ENCODE results near the gene ASPSCR1.

The ASPSCR1 gene

DNA sequence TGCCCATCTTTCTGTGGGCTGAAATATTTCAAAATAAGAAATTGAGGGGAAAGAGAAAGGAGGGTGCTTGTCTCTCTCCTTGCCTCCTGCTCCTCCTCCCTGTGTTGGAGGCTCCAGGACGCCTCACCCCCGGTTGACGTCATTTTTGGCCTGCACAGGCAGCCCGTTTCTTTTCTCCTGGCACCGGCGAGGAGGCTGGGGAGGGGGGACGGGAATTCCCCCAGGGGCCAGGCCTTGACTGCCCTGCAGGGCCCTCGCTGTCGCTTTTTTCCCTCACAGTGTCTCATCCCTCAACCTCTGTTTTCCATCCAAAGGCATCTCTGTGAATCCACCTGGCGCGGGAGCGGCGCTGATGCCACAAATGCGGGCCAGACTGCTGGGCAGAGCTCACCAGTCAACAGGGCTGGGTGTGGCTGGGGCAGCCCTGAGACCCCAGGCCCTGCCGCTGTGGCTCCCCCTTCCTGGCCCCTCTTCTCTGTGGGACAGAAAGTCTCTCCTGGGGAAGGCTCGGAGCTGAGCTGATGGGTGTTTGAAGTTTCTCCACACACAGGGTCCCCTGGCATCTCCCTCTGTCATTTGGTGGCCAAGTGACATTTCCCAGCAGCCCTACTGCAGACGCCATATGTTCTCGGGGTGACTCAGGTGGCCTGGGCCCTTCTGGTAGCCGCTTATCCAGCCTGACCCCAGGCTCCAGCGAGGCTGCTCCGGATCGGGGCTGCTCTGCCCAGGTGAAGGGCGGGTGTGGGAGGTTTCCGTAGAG lies 29.2 kb downstream of the ASPSCR1 start:
- no peak overlapping the region for H3K4me3 ChIP-seq
- H3K27ac ChIP-seq: peak overlapping the region in 1 of 2 donors; percentile 31
- TF ChIP-seq, protein P1, sequence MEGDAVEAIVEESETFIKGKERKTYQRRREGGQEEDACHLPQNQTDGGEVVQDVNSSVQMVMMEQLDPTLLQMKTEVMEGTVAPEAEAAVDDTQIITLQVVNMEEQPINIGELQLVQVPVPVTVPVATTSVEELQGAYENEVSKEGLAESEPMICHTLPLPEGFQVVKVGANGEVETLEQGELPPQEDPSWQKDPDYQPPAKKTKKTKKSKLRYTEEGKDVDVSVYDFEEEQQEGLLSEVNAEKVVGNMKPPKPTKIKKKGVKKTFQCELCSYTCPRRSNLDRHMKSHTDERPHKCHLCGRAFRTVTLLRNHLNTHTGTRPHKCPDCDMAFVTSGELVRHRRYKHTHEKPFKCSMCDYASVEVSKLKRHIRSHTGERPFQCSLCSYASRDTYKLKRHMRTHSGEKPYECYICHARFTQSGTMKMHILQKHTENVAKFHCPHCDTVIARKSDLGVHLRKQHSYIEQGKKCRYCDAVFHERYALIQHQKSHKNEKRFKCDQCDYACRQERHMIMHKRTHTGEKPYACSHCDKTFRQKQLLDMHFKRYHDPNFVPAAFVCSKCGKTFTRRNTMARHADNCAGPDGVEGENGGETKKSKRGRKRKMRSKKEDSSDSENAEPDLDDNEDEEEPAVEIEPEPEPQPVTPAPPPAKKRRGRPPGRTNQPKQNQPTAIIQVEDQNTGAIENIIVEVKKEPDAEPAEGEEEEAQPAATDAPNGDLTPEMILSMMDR (IDR thresholded peaks at IDR 0.05): no peak
- DNase-seq (ENCODE audit: low spot score): no peak

DNA sequence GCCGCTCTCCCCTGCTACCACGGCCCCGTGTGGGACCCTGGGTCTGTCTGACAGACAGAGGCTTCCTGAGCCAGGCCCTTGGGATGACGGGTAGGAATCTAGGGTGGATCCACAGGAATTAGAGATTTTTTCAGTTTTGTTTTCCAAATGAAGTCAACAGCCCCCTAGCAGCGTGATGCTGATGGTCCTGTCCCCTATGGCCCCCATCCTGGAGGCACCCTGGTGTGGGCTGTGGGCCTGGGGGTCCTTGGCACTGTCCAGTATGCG lies 29.7 kb downstream of the ASPSCR1 start:
- no peak overlapping the region for H3K4me3 ChIP-seq
- no peak overlapping the region for H3K27ac ChIP-seq
- TF ChIP-seq, protein P1 (IDR thresholded peaks at IDR 0.05): no peak
- no peak for DNase-seq (ENCODE audit: low spot score)

DNA sequence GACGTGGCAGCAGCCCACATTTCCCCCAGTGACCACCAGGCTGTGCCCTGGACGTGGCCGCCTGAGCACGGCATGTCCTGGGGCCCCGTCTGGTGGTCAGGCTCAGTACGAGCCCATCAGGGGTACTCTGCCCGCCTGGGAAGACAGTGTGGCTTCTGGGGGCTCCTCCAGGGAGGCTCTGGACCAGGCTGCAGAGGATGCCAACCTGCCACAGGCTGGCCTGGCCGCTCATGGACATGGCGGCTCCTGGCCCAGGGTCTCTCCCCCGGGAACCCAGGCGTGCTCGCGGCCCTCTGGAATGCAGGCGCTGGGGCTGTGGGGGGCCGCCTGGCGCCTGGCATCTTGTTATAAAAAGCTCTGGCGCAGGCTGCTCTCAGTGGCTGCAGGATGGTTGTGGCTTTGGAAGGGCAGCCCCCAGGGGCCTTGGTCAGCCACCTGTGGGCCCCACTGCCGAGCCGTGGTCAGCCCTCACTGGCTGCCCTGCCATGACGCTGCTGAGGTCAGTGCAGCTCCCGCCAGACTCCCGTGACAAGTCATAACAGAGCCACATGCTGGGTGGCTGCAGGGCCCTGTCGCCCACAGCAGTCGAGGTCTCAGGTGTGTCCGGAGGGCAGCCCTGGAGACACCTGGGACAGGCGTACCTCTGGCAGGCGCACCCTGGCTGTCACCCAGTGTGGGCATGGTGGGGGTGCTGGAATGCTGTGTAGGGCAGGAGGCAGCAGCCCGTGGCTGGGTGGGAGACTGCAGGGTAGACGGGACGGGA lies 30.2 kb downstream of the ASPSCR1 start:
- DNase-seq (ENCODE audit: low spot score): no peak
- no peak overlapping the region for H3K4me3 ChIP-seq
- peak overlapping the region in 1 of 2 donors; percentile 25 for H3K27ac ChIP-seq
- TF ChIP-seq, protein P1 (IDR thresholded peaks at IDR 0.05): no peak

DNA sequence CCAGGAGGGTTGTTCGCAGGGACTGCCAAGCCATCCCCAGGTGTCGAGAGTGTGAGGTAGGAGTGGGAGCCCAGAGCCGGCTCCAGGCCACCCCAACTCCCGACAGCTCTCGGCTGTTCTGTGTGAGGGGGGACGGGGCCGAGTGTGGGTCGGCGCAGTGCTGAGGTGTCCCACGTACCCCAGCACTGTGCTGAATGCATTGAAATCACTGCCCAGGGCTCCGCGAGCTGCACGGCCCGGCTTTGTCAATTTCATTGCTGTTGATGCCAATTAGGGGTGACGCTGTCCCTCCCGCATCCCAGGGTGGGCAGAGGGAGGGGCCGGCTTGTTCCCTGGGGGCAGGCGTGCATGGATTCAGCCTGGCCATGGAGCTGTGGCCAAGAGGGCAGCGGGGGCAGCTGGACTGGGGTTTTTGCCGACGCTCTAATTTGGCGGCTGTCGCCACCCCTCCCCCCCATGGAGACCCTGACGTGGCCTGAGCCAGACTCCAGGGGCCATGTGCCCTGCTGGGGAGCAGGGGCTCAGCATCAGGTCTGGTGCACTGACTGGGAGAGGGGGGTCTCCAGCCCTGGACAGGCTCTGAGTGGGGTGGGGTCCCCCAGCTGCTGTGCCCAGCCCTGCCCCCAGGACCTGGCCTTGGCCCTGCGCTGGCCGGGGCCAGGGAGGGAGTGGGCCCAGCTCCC lies 31.0 kb downstream of the ASPSCR1 start:
- TF ChIP-seq, protein P1 (IDR thresholded peaks at IDR 0.05): no peak

DNA sequence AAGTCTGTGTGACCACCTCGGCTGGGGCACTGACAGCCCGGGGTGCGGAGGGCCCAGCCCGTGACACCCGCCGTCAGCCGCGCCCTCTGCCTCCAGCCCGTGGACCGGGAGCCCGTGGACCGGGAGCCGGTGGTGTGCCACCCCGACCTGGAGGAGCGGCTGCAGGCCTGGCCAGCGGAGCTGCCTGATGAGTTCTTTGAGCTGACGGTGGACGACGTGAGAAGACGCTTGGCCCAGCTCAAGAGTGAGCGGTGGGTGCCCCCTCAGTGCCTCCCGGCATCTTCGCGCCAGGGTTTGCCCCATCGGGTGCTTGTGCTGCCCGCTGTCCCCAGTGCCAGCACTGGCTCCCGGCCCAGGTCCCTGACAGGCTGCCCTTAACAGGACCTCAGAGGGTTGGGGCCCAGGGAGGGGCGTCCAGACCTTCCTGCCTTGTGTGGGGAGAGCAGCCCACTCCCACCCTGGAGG lies 31.5 kb downstream of the ASPSCR1 start:
- no peak for DNase-seq (ENCODE audit: low spot score)
- TF ChIP-seq, protein P1 (IDR thresholded peaks at IDR 0.05): no peak
- no peak overlapping the region for H3K27ac ChIP-seq
- no peak overlapping the region for H3K4me3 ChIP-seq

More for the DNA sequence above, 31.0 kb downstream of the ASPSCR1 start:
- Histone ChIP-seq H3K27ac (no peak overlapping the region), H3K4me3 (no peak overlapping the region)
- DNase-seq (ENCODE audit: low spot score): no peak

DNA sequence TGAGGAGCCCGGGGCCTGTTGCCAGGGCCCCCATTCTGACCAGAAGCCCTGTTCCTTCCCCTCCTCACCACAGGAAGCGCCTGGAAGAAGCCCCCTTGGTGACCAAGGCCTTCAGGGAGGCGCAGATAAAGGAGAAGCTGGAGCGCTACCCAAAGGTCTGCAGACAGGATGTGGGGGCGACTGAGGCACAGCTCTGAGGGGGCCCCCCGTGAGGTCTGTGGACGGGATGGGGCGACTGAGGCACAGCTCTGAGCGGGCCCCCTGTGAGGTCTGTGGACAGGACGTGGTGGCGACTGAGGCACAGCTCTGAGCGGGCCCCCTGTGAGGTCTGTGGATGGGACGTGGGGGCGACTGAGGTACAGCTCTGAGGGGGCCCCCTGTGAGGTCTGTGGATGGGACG lies 32.0 kb downstream of the ASPSCR1 start:
- TF ChIP-seq, protein P1 (IDR thresholded peaks at IDR 0.05): no peak
- no peak for DNase-seq (ENCODE audit: low spot score)
- Histone ChIP-seq H3K27ac (no peak overlapping the region), H3K4me3 (no peak overlapping the region)
